HEK293 (cell line): ENCODE measurements around the gene NFATC3.

Experiments
- CTCF ChIA-PET: fragments of 350-600 bp; formaldehyde crosslinking; extraction: SDS; loops from one replicate; lab custom pipeline; 2021; ENCODE audit warnings: antibody characterized with exemption; lab: Yijun Ruan, JAX
- POLR2A ChIA-PET: fragments of 300-600 bp; formaldehyde crosslinking; extraction: SDS; loops from one replicate; lab custom pipeline; 2020; ENCODE audit warnings: antibody characterized with exemption, inconsistent platforms; lab: Yijun Ruan, JAX
- H3K27ac ChIP-seq: fragments of 200-500 bp; sonication (Bioruptor generic); 2 replicates; pipeline ENCODE4 v1.5.1; 2014; ENCODE audit warnings: low read depth, low read length, control low read depth, inconsistent platforms; ENCODE audit errors: extremely low read depth
- H3K36me3 ChIP-seq, 2 experiments: fragments of 200-500 bp in 1 of 2; sonication (Bioruptor generic) in 1 of 2; 1 replicate in 1 of 2; 2 replicates in 1 of 2; pipeline ENCODE4 v1.5.1; 2014 to 2017; ENCODE audit warnings: inconsistent platforms in 2 of 2, low read length in 2 of 2; ENCODE audit not compliant: control insufficient read depth in 2 of 2, insufficient read depth in 1 of 2
- H3K4me1 ChIP-seq: fragments of 200-500 bp; sonication (Bioruptor generic); 2 replicates; pipeline ENCODE4 v1.5.1; 2014; ENCODE audit warnings: mild to moderate bottlenecking, low read length, inconsistent platforms; ENCODE audit not compliant: control insufficient read depth, insufficient read depth
- H3K4me3 ChIP-seq: 2 replicates; pipeline ENCODE4 v1.5.1; 2011; ENCODE audit warnings: low read depth, mild to moderate bottlenecking, control low read depth, low read length, moderate library complexity
- H3K9me3 ChIP-seq: fragments of 200-500 bp; sonication (Bioruptor generic); 2 replicates; pipeline ENCODE4 v1.5.1; 2014; ENCODE audit warnings: low read depth, low read length, inconsistent platforms; ENCODE audit not compliant: control insufficient read depth, insufficient read depth
- ATF2 ChIP-seq: fragments of 450-650 bp; formaldehyde crosslinking; IDR thresholded peaks from 2 replicates; pipeline ENCODE4 v1.5.1; 2016; ENCODE audit warnings: missing biosample characterization, missing genetic modification characterization, low read depth
- MYNN ChIP-seq: fragments of 450-650 bp; formaldehyde crosslinking; IDR thresholded peaks from 2 replicates; pipeline ENCODE4 v1.5.1; 2016; ENCODE audit warnings: missing biosample characterization, missing genetic modification characterization, borderline replicate concordance
- TRIM28 ChIP-seq: IDR thresholded peaks from 2 replicates; pipeline ENCODE4 v1.6.1; 2011; ENCODE audit warnings: low read length, control low read depth, borderline replicate concordance
- ZBTB7A ChIP-seq: fragments of 450-650 bp; formaldehyde crosslinking; IDR thresholded peaks from 2 replicates; pipeline ENCODE4 v1.5.1; 2016; ENCODE audit warnings: low read depth, missing biosample characterization, missing genetic modification characterization
- ZFHX2 ChIP-seq: fragments of 450-650 bp; formaldehyde crosslinking; conservative IDR thresholded peaks from 2 replicates; pipeline ENCODE4 v1.5.1; 2016; ENCODE audit warnings: missing biosample characterization, missing genetic modification characterization
- ZNF2 ChIP-seq: fragments of 450-650 bp; formaldehyde crosslinking; IDR thresholded peaks from 2 replicates; pipeline ENCODE4 v1.5.1; 2016; ENCODE audit warnings: missing biosample characterization, missing genetic modification characterization
- ZNF221 ChIP-seq: fragments of 450-650 bp; formaldehyde crosslinking; IDR thresholded peaks from 2 replicates; pipeline ENCODE4 v1.5.1; 2017; ENCODE audit warnings: missing biosample characterization, missing genetic modification characterization, borderline replicate concordance
- ZNF266 ChIP-seq: fragments of 450-650 bp; formaldehyde crosslinking; IDR thresholded peaks from 2 replicates; pipeline ENCODE4 v1.5.1; 2016; ENCODE audit warnings: missing biosample characterization, missing genetic modification characterization, low read depth
- ZNF335 ChIP-seq: fragments of 450-650 bp; formaldehyde crosslinking; conservative IDR thresholded peaks from 2 replicates; pipeline ENCODE4 v1.5.1; 2016; ENCODE audit warnings: missing biosample characterization, missing genetic modification characterization
- ZNF394 ChIP-seq: fragments of 450-650 bp; formaldehyde crosslinking; IDR thresholded peaks from 2 replicates; pipeline ENCODE4 v1.5.1; 2016; ENCODE audit warnings: missing biosample characterization, missing genetic modification characterization, mild to moderate bottlenecking, moderate library complexity, borderline replicate concordance
- ZNF398 ChIP-seq: fragments of 450-650 bp; formaldehyde crosslinking; IDR thresholded peaks from 2 replicates; pipeline ENCODE4 v1.5.1; 2017; ENCODE audit warnings: missing biosample characterization, missing genetic modification characterization
- ZNF488 ChIP-seq: fragments of 450-650 bp; formaldehyde crosslinking; IDR thresholded peaks from 2 replicates; pipeline ENCODE4 v1.5.1; 2016; ENCODE audit warnings: missing biosample characterization, missing genetic modification characterization
- ZNF514 ChIP-seq: fragments of 450-650 bp; formaldehyde crosslinking; IDR thresholded peaks from 2 replicates; pipeline ENCODE4 v1.5.1; 2016; ENCODE audit warnings: missing biosample characterization, missing genetic modification characterization
- ZNF518A ChIP-seq: fragments of 450-650 bp; formaldehyde crosslinking; conservative IDR thresholded peaks from 2 replicates; pipeline ENCODE4 v1.5.1; 2016; ENCODE audit warnings: low read depth, missing biosample characterization, missing genetic modification characterization
- ZNF624 ChIP-seq: fragments of 450-650 bp; formaldehyde crosslinking; IDR thresholded peaks from 2 replicates; pipeline ENCODE4 v1.5.1; 2017; ENCODE audit warnings: missing biosample characterization, missing genetic modification characterization
- ZNF837 ChIP-seq: fragments of 450-650 bp; formaldehyde crosslinking; IDR thresholded peaks from 2 replicates; pipeline ENCODE4 v1.5.1; 2016; ENCODE audit warnings: missing biosample characterization, missing genetic modification characterization
- TF ChIP-seq, protein P1 (sequence below): fragments of 450-650 bp; formaldehyde crosslinking; IDR thresholded peaks from 2 replicates; pipeline ENCODE4 v1.5.1; 2016; ENCODE audit warnings: missing biosample characterization, missing genetic modification characterization, borderline replicate concordance
- TF ChIP-seq, protein P2 (sequence below): fragments of 450-650 bp; formaldehyde crosslinking; IDR thresholded peaks from 2 replicates; pipeline ENCODE4 v1.5.1; 2017; ENCODE audit warnings: missing biosample characterization, mild to moderate bottlenecking, missing genetic modification characterization, moderate library complexity
- TF ChIP-seq, protein P3 (sequence below): fragments of 450-650 bp; formaldehyde crosslinking; conservative IDR thresholded peaks from 2 replicates; pipeline ENCODE4 v1.5.1; 2016; ENCODE audit warnings: low read depth, missing biosample characterization, missing genetic modification characterization

Gene NFATC3

GRCh38 chr16:68219725-68220351, 134.7 kb downstream of the NFATC3 start (continued):
- TF ChIP-seq ZNF488 (tag by site-specific recombination): no peak
- no peak for TF ChIP-seq ZNF266 (tag by site-specific recombination)

GRCh38 chr16:68223072-68223471, 137.9 kb downstream of the NFATC3 start:
- CTCF ChIA-PET: interaction anchor here (0.5 kb wide), 1 partner anchor 194 kb away, joined by 3 read pairs; no protein-coding TSS in a partner anchor
- TF ChIP-seq ZNF2 (tag by site-specific recombination): no peak
- TF ChIP-seq, protein P1, sequence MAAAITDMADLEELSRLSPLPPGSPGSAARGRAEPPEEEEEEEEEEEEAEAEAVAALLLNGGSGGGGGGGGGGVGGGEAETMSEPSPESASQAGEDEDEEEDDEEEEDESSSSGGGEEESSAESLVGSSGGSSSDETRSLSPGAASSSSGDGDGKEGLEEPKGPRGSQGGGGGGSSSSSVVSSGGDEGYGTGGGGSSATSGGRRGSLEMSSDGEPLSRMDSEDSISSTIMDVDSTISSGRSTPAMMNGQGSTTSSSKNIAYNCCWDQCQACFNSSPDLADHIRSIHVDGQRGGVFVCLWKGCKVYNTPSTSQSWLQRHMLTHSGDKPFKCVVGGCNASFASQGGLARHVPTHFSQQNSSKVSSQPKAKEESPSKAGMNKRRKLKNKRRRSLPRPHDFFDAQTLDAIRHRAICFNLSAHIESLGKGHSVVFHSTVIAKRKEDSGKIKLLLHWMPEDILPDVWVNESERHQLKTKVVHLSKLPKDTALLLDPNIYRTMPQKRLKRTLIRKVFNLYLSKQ (tag by site-specific recombination): no peak
- TF ChIP-seq, protein P2, sequence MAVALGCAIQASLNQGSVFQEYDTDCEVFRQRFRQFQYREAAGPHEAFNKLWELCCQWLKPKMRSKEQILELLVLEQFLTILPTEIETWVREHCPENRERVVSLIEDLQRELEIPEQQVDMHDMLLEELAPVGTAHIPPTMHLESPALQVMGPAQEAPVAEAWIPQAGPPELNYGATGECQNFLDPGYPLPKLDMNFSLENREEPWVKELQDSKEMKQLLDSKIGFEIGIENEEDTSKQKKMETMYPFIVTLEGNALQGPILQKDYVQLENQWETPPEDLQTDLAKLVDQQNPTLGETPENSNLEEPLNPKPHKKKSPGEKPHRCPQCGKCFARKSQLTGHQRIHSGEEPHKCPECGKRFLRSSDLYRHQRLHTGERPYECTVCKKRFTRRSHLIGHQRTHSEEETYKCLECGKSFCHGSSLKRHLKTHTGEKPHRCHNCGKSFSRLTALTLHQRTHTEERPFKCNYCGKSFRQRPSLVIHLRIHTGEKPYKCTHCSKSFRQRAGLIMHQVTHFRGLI (tag by site-specific recombination): no peak
- TF ChIP-seq MYNN (tag by site-specific recombination): no peak
- no peak for TF ChIP-seq ZNF335
- no peak for TF ChIP-seq TRIM28
- TF ChIP-seq ZNF518A (tag by site-specific recombination): no peak
- TF ChIP-seq ZNF514 (tag by site-specific recombination): no peak
- TF ChIP-seq ZNF837 (tag by site-specific recombination): no peak
- no peak for TF ChIP-seq ATF2 (tag by site-specific recombination)
- no peak for TF ChIP-seq ZBTB7A
- TF ChIP-seq ZNF394: no peak
- TF ChIP-seq ZNF398: no peak
- TF ChIP-seq, protein P3, sequence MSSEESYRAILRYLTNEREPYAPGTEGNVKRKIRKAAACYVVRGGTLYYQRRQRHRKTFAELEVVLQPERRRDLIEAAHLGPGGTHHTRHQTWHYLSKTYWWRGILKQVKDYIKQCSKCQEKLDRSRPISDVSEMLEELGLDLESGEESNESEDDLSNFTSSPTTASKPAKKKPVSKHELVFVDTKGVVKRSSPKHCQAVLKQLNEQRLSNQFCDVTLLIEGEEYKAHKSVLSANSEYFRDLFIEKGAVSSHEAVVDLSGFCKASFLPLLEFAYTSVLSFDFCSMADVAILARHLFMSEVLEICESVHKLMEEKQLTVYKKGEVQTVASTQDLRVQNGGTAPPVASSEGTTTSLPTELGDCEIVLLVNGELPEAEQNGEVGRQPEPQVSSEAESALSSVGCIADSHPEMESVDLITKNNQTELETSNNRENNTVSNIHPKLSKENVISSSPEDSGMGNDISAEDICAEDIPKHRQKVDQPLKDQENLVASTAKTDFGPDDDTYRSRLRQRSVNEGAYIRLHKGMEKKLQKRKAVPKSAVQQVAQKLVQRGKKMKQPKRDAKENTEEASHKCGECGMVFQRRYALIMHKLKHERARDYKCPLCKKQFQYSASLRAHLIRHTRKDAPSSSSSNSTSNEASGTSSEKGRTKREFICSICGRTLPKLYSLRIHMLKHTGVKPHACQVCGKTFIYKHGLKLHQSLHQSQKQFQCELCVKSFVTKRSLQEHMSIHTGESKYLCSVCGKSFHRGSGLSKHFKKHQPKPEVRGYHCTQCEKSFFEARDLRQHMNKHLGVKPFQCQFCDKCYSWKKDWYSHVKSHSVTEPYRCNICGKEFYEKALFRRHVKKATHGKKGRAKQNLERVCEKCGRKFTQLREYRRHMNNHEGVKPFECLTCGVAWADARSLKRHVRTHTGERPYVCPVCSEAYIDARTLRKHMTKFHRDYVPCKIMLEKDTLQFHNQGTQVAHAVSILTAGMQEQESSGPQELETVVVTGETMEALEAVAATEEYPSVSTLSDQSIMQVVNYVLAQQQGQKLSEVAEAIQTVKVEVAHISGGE: no peak
- no peak for TF ChIP-seq ZNF624
- TF ChIP-seq ZFHX2 (tag by site-specific recombination): no peak
- TF ChIP-seq ZNF221: no peak

More at GRCh38 chr16:68223072-68223471, 137.9 kb downstream of the NFATC3 start:
- Histone ChIP-seq H3K4me3 (no peak overlapping the region), H3K36me3 (peaks cover 0 to 20% of the 10 kb centered on the region in 2 experiments; a peak in 1 of 3 replicates), H3K27ac (no peak overlapping the region), H3K9me3 (no peaks in the 10 kb centered on the region), H3K4me1 (no peaks in the 10 kb centered on the region)
- POLR2A ChIA-PET: no interaction called here
